GM12878 (cell line): ENCODE data around the gene EML1. TPM values are rescaled to one million over a fixed set of nuclear protein-coding genes. Genes with fewer than 3 reads are reported as not detected.

ENCODE experiments used
- ATAC-seq: fragments of 200-7000 bp; cut with Tn5 transposase; 3 replicates; pipeline ENCODE4 v1.9.1; 2020; ENCODE audit warnings: mild to moderate bottlenecking, moderate library complexity
- BruUV-seq: library from RNA; stranded (reverse); fragments of 400-500 nt; replicated peaks from 2 replicates; lab custom pipeline; 2021; lab: Mats Ljungman, UMichigan
- CTCF ChIA-PET: fragments of 300-600 bp; sonication (Branson Sonifier 250); formaldehyde crosslinking; extraction: SDS; loops from one replicate; lab custom pipeline; 2021; ENCODE audit warnings: inconsistent platforms; lab: Yijun Ruan, JAX
- POLR2A ChIA-PET: fragments of 350-600 bp; formaldehyde crosslinking; extraction: SDS; loops from one replicate; lab custom pipeline; 2021; ENCODE audit warnings: inconsistent platforms; lab: Charles Lee
- RAD21 ChIA-PET: fragments of 300-600 bp; sonication (Branson Sonifier 250); formaldehyde crosslinking; loops from one replicate; lab custom pipeline; 2023; ENCODE audit warnings: antibody characterized with exemption; ENCODE audit not compliant: unreplicated experiment; lab: Charles Lee
- SMC1A ChIA-PET: fragments of 300-600 bp; sonication (Branson Sonifier 250); formaldehyde crosslinking; loops from one replicate; lab custom pipeline; 2023; ENCODE audit not compliant: unreplicated experiment, uncharacterized antibody; lab: Charles Lee
- DNase-seq: peaks from one replicate; pipeline ENCODE4 v3.0.0-alpha.2; 2011; ENCODE audit warnings: low read depth, low spot score
- FAIRE-seq: peaks from 3 replicates; lab custom pipeline; 2011; peaks lifted over from hg19 to GRCh38; lab: Jason Lieb, UNC
- H2AFZ ChIP-seq: 2 replicates; pipeline ENCODE4 v1.6.0; 2011; ENCODE audit warnings: low read depth, low read length, control low read depth; ENCODE audit not compliant: control insufficient read depth
- H3K27ac ChIP-seq: 2 replicates; pipeline ENCODE4 v1.5.1; 2011; ENCODE audit warnings: control low read depth; ENCODE audit not compliant: control insufficient read depth, insufficient read depth
- H3K27me3 ChIP-seq, 2 experiments: replicated peaks in 1 of 2; 2 replicates each; pipeline versions ENCODE4 v1.6.0 to v1.6.1; 2011; ENCODE audit warnings: low read length in 1 of 2; ENCODE audit not compliant: control insufficient read depth in 2 of 2, insufficient read depth in 2 of 2
- H3K36me3 ChIP-seq, 2 experiments: 2 replicates each; pipeline ENCODE4 v1.5.1; 2011; ENCODE audit warnings: low read length in 1 of 2; ENCODE audit not compliant: control insufficient read depth in 2 of 2, insufficient read depth in 2 of 2
- H3K4me1 ChIP-seq: 2 replicates; pipeline ENCODE4 v1.6.1; 2011; ENCODE audit warnings: mild to moderate bottlenecking, low read length, moderate library complexity, mixed read lengths; ENCODE audit not compliant: control insufficient read depth, insufficient read depth
- H3K4me2 ChIP-seq: 2 replicates; pipeline ENCODE4 v1.6.0; 2011; ENCODE audit warnings: control low read depth; ENCODE audit not compliant: control insufficient read depth, insufficient read depth
- H3K4me3 ChIP-seq: fragments of 200-600 bp; sonication (generic); 2 replicates; pipeline ENCODE4 v1.5.1; 2016
- H3K79me2 ChIP-seq: 2 replicates; pipeline ENCODE4 v1.6.0; 2011; ENCODE audit warnings: low read length; ENCODE audit not compliant: control insufficient read depth, insufficient read depth
- H3K9ac ChIP-seq: 2 replicates; pipeline ENCODE4 v1.8.0; 2011; ENCODE audit warnings: low read length, control low read depth, mixed read lengths; ENCODE audit not compliant: control insufficient read depth, insufficient read depth
- H3K9me3 ChIP-seq: replicated peaks from 3 replicates; pipeline ENCODE4 v1.5.1; 2011; ENCODE audit warnings: mild to moderate bottlenecking, low read length; ENCODE audit not compliant: control insufficient read depth, insufficient read depth
- H4K20me1 ChIP-seq: 2 replicates; pipeline ENCODE4 v1.6.0; 2011; ENCODE audit not compliant: control insufficient read depth, insufficient read depth
- CBX3 ChIP-seq: fragments of 200-600 bp; sonication (generic); IDR thresholded peaks from 2 replicates; pipeline ENCODE4 v1.6.1; 2016; ENCODE audit warnings: low read depth, borderline replicate concordance
- EP300 ChIP-seq, 2 experiments: fragments of 150-350 bp in 1 of 2; IDR thresholded peaks; 2 replicates each; pipeline ENCODE4 v1.6.1; 2011 to 2012; ENCODE audit warnings: low read depth in 2 of 2, low read length in 2 of 2, borderline replicate concordance in 1 of 2, improper control_type of control experiment in 1 of 2, inconsistent platforms in 1 of 2; ENCODE audit not compliant: control insufficient read depth in 1 of 2
- EZH2 ChIP-seq: IDR thresholded peaks from 2 replicates; pipeline ENCODE4 v1.6.1; 2012; ENCODE audit warnings: low read depth, mild to moderate bottlenecking, control low read depth, inconsistent platforms, low read length, borderline replicate concordance; ENCODE audit not compliant: control insufficient read depth
- HDAC2 ChIP-seq: fragments of 200-600 bp; sonication (generic); IDR thresholded peaks from 2 replicates; pipeline ENCODE4 v1.6.1; 2017
- IKZF2 ChIP-seq, 2 experiments: fragments of 450-650 bp; IDR thresholded peaks; 2 replicates each; pipeline ENCODE4 v1.6.1; 2017; ENCODE audit warnings: mild to moderate bottlenecking in 2 of 2, moderate library complexity in 2 of 2
- KLF5 ChIP-seq: fragments of 450-650 bp; IDR thresholded peaks from 2 replicates; pipeline ENCODE4 v1.6.1; 2014; ENCODE audit warnings: mild to moderate bottlenecking; ENCODE audit not compliant: partially characterized antibody
- NRF1 ChIP-seq: conservative IDR thresholded peaks from 2 replicates; pipeline ENCODE4 v1.6.1; 2011; ENCODE audit warnings: mild to moderate bottlenecking, low read depth, low read length, improper control_type of control experiment
- SRF ChIP-seq, 2 experiments: IDR thresholded peaks; 2 replicates each; pipeline ENCODE4 v1.6.1; 2011; ENCODE audit warnings: low read depth in 2 of 2, low read length in 2 of 2, mild to moderate bottlenecking in 1 of 2, moderate library complexity in 1 of 2
- ZZZ3 ChIP-seq: IDR thresholded peaks from 2 replicates; pipeline ENCODE4 v1.6.1; 2011; ENCODE audit warnings: low read depth; ENCODE audit not compliant: control insufficient read depth, insufficient read length
- WGBS: methylation state at CpG from one replicate; pipeline ENCODE4 v1.1.6; 2016; ENCODE audit warnings: low lambda C conversion rate; ENCODE audit not compliant: insufficient replicate concordance, insufficient coverage; ENCODE audit errors: missing lambda C conversion rate; 5-methylcytosine and 5-hydroxymethylcytosine counted together
- in situ Hi-C: fragments of 300-500 bp; cut with MboI; formaldehyde crosslinking; loops from 9 replicates; pipeline ENCODE4 v1.14.3; 2018; ENCODE audit warnings: mixed read lengths
- intact Hi-C: fragments of 100-400 bp; cut with micrococcal nuclease; formaldehyde crosslinking; loops from one replicate; pipeline ENCODE4 v1.14.2; 2022; ENCODE audit not compliant: unreplicated experiment
- polyA plus RNA-seq, 11 experiments: library from polyadenylated mRNA; depleted of rRNA in 4 of 11; unstranded in 6 of 11; stranded (reverse) in 5 of 11; fragments of >200 nt; fragmentation: Nextera tagmentation in 4 of 11; fragmentation: Illumina TruSeq in 1 of 11; extraction: Ambion mirVana in 4 of 11; extraction: Trizol in 1 of 11; gene quantifications; 1 replicate in 1 of 11; 2 replicates in 10 of 11; pipeline versions ENCODE4 v1.2.1 to v1.2.3, GENCODE V29; 2011 to 2016; ENCODE audit warnings: inconsistent platforms in 2 of 11, missing spikeins in 2 of 11, low read depth in 1 of 11
- total RNA-seq, 4 experiments: library from RNA; depleted of rRNA in 3 of 4; stranded (reverse); fragments of >200 nt in 3 of 4; fragmentation: Illumina TruSeq in 1 of 4; extraction: Trizol in 1 of 4; gene quantifications; 2 replicates each; pipeline versions ENCODE4 v1.2.1 to v1.2.3, GENCODE V29; 2013 to 2021
- TF ChIP-seq, protein P1 (sequence below): IDR thresholded peaks from 2 replicates; pipeline ENCODE4 v1.6.1; 2011; ENCODE audit warnings: low read depth, mild to moderate bottlenecking, low read length, moderate library complexity, borderline replicate concordance; ENCODE audit errors: extremely low read depth
- TF ChIP-seq, protein P2 (sequence below): fragments of 450-650 bp; IDR thresholded peaks from 2 replicates; pipeline ENCODE4 v1.6.1; 2017; ENCODE audit warnings: mild to moderate bottlenecking
- TF ChIP-seq, protein P3 (sequence below): fragments of 450-650 bp; IDR thresholded peaks from 2 replicates; pipeline ENCODE4 v1.6.1; 2017; ENCODE audit warnings: low read depth, mild to moderate bottlenecking, moderate library complexity

The EML1 gene
- total and polyA plus RNA-seq, 10 of the 15 experiments (the other 5 are each of a cell fraction or from before 2014, with no cell fraction given) = 0.05 to 3.4 (median 0.11) TPM; not detected in 3

GRCh38 chr14:99812892-99813291, 19.7 kb downstream of the EML1 start:
- Histone ChIP-seq H2AFZ (no peak overlapping the region), H3K9ac (no peak overlapping the region), H3K27me3 (peaks cover 2% of the 10 kb centered on the region in 2 experiments; a peak in 2 of 4 replicates), H3K27ac (no peak overlapping the region), H3K36me3 (no peaks in the 10 kb centered on the region), H3K9me3 (no peaks in the 10 kb centered on the region), H4K20me1 (no peaks in the 10 kb centered on the region), H3K4me3 (no peak overlapping the region), H3K79me2 (no peaks in the 10 kb centered on the region), H3K4me1 (no peaks in the 10 kb centered on the region), H3K4me2 (no peak overlapping the region)
- no TSS peak for BruUV-seq
- intact Hi-C loops (no loop called here), in situ Hi-C loops (no loop called here)
- ChIA-PET SMC1A (no interaction called here), CTCF (no interaction called here), POLR2A (no interaction called here), RAD21 (no interaction called here)
- TF ChIP-seq, protein P1, sequence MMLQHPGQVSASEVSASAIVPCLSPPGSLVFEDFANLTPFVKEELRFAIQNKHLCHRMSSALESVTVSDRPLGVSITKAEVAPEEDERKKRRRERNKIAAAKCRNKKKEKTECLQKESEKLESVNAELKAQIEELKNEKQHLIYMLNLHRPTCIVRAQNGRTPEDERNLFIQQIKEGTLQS = no peak
- TF ChIP-seq, protein P2, sequence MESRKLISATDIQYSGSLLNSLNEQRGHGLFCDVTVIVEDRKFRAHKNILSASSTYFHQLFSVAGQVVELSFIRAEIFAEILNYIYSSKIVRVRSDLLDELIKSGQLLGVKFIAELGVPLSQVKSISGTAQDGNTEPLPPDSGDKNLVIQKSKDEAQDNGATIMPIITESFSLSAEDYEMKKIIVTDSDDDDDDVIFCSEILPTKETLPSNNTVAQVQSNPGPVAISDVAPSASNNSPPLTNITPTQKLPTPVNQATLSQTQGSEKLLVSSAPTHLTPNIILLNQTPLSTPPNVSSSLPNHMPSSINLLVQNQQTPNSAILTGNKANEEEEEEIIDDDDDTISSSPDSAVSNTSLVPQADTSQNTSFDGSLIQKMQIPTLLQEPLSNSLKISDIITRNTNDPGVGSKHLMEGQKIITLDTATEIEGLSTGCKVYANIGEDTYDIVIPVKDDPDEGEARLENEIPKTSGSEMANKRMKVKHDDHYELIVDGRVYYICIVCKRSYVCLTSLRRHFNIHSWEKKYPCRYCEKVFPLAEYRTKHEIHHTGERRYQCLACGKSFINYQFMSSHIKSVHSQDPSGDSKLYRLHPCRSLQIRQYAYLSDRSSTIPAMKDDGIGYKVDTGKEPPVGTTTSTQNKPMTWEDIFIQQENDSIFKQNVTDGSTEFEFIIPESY = no peak
- TF ChIP-seq ZZZ3 (no peak), SRF (IDR thresholded peaks at IDR 0.05; ENCODE audit: low read depth in 2 of 2, low read length in 2 of 2) (no peak), HDAC2 (no peak), KLF5 (no peak), EZH2 (no peak), NRF1 (no peak), CBX3 (no peak), EP300 (IDR thresholded peaks at IDR 0.05; ENCODE audit: borderline replicate concordance in 1 of 2, control insufficient read depth in 1 of 2, low read depth in 2 of 2, low read length in 2 of 2) (no peak), IKZF2 (IDR thresholded peaks at IDR 0.05) (no peak)
- TF ChIP-seq, protein P3, sequence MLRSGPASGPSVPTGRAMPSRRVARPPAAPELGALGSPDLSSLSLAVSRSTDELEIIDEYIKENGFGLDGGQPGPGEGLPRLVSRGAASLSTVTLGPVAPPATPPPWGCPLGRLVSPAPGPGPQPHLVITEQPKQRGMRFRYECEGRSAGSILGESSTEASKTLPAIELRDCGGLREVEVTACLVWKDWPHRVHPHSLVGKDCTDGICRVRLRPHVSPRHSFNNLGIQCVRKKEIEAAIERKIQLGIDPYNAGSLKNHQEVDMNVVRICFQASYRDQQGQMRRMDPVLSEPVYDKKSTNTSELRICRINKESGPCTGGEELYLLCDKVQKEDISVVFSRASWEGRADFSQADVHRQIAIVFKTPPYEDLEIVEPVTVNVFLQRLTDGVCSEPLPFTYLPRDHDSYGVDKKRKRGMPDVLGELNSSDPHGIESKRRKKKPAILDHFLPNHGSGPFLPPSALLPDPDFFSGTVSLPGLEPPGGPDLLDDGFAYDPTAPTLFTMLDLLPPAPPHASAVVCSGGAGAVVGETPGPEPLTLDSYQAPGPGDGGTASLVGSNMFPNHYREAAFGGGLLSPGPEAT = no peak
- FAIRE-seq = no peak
- no peak for ATAC-seq
- 76% methylated on average over 6 of the region's 6 CpGs for WGBS
- no peak for DNase-seq
